ENCODE measurements around the gene LRFN2.

DNA sequence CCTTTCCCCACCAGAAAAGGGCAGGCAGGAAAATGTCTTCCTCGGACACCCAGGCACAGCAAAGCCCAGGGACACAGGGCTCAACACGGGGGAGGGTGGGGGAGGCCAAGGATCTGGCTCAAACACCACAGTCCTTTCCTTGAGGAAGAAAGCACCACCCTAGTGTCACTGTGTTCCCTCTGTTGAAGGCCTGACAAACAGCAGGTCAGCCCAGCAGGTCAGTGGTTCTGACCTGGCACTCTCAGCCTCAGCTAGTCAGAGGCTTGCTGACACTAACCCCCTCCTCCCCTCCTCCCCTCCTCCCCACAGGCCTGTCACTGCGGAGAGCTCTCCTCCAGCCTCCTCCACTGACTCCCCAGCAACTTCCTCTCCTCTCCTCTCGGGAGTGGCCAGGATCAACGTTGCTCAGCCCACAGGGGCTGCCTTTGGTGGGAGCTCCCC, 239.6 kb downstream of the LRFN2 start:
- TF ChIP-seq, protein P1, sequence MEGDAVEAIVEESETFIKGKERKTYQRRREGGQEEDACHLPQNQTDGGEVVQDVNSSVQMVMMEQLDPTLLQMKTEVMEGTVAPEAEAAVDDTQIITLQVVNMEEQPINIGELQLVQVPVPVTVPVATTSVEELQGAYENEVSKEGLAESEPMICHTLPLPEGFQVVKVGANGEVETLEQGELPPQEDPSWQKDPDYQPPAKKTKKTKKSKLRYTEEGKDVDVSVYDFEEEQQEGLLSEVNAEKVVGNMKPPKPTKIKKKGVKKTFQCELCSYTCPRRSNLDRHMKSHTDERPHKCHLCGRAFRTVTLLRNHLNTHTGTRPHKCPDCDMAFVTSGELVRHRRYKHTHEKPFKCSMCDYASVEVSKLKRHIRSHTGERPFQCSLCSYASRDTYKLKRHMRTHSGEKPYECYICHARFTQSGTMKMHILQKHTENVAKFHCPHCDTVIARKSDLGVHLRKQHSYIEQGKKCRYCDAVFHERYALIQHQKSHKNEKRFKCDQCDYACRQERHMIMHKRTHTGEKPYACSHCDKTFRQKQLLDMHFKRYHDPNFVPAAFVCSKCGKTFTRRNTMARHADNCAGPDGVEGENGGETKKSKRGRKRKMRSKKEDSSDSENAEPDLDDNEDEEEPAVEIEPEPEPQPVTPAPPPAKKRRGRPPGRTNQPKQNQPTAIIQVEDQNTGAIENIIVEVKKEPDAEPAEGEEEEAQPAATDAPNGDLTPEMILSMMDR (IDR thresholded peaks at IDR 0.05): no peak
- TF ChIP-seq ELF1 (IDR thresholded peaks at IDR 0.05) (no peak), EP300 (IDR thresholded peaks at IDR 0.05; ENCODE audit: borderline replicate concordance in 1 of 2, low read depth in 1 of 2, low read length in 1 of 2) (no peak), TAF1 (IDR thresholded peaks at IDR 0.05; ENCODE audit: borderline replicate concordance, low read depth, low read length) (no peak), CHD2 (IDR thresholded peaks at IDR 0.05; ENCODE audit: low read length, partially characterized antibody) (no peak), FOXJ3 (CRISPR knock-in tag; IDR thresholded peaks at IDR 0.05) (no peak), RAD21 (IDR thresholded peaks at IDR 0.05; ENCODE audit: low read length) (no peak), NRF1 (IDR thresholded peaks at IDR 0.05; ENCODE audit: low read depth, low read length) (no peak)
- TF ChIP-seq, protein P2, sequence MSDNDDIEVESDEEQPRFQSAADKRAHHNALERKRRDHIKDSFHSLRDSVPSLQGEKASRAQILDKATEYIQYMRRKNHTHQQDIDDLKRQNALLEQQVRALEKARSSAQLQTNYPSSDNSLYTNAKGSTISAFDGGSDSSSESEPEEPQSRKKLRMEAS (IDR thresholded peaks at IDR 0.05; ENCODE audit: low read depth): no peak
